ENCODE measurements around the gene SUGCT.
"Not testable (repeated sequence)": the region's sequence is repeated elsewhere in the genome, so short reads cannot be mapped to it uniquely, and the experiment has no call there.

The SUGCT gene

GRCh38 chr7:40204581-40204980 is 69.8 kb downstream of the SUGCT start:
- no peak for DNase-seq

GRCh38 chr7:40205992-40206391 is 71.2 kb downstream of the SUGCT start:
- DNase-seq = no peak

GRCh38 chr7:40211276-40212003 is 76.6 kb downstream of the SUGCT start:
- DNase-seq = no peak

DNA sequence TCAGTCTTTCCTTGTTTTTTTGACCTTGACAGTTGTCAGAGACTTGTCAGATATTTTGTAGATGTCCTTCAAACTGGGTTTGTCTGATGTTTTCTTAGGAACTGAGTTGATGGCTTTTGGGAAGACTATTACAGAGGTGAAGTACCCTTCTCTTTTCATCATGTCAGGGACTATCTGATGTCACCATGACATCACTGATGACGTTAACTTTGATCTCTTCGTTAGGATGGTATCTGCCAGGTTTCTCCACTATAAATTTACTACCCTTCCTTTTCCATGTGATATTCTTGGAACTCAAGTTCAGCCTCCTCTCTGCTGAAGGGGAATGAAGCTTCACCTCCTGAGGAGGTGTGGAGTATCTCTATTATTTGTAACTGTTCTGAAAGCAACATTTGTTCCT is 78.5 kb downstream of the SUGCT start:
- DNase-seq = no peak

- DNase-seq = no peak
Observed at GRCh38 chr7:40213856-40214255, 79.1 kb downstream of the SUGCT start.

GRCh38 chr7:40218612-40219011 is 83.8 kb downstream of the SUGCT start:
- DNase-seq = not testable (repeated sequence)

DNA sequence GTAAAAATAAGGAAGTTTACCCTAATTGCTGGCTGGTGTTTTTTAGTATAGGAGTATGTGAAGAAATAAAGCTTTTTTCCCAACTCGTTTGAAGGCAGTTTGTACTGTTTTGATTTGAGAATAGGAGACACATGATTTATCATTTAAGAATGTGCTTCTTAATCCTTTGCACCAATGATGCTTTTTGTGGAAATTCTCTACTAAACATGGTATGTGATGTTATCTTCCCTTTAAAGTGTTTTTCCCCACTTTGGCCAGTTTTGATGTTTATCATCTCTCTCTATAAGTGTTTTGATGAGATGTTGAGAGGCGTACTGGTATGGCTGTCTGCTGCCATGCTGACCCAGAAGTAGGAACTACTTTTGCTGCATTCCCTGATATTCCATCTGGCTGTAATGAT is 85.1 kb downstream of the SUGCT start:
- DNase-seq = peak; percentile 18

DNA sequence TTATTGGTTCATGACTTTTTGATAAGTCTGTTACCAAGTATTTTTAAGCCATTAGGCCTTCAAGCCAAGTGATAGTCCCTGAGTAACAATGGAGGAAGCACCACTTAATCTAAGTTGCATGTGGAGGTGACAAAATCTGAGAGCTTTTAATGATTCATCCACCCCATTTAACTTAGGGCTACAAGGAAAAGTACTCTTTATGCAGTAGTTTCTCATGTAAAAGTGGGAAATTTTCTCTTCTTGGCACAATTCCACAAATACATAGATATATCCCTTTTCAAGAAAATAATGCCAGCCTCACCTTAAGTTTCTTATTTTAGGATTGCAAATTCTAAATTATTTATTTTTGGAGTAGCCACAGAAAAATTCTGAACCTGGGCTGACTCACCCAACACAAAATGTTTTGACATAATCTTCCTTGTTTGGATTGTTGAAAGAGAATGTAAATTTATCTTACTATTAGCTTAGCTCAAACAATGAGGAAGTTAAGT is 85.7 kb downstream of the SUGCT start:
- no peak for DNase-seq

GRCh38 chr7:40221836-40222235 is 87.0 kb downstream of the SUGCT start:
- DNase-seq = peak; percentile 74

DNA sequence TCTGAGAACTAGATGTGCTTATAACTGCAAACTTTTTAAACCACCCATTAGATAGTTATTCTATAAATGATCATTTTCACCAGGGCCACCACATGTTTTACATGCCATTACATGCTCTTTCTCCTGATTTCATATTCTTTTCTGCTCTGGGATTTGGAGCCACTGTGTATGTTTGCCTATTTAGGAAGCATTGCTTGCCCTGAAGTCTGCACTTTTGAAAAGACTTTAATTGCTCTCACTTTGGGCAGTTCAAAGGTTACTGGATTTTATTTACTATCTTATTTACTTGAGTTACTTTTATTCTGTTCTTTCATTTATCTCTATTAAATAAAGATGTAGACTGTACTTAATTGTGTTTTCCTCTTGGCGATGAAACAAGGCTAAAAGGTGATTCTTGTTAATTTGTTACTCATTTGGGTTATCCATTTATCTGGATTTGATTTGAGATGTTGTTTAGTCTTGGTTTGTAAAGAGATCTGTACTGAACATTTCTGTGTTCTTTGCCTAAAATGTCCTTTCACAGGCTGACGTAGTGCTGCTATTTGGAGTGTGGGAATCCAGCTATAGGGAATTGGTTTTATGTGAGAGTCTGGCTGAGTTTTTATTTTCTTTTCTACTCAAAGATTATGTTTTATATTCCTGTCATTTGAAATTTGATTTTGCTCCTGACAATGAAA is 88.8 kb downstream of the SUGCT start:
- DNase-seq = no peak

- DNase-seq = no peak
Observed at GRCh38 chr7:40230101-40230500, 95.3 kb downstream of the SUGCT start.

DNA sequence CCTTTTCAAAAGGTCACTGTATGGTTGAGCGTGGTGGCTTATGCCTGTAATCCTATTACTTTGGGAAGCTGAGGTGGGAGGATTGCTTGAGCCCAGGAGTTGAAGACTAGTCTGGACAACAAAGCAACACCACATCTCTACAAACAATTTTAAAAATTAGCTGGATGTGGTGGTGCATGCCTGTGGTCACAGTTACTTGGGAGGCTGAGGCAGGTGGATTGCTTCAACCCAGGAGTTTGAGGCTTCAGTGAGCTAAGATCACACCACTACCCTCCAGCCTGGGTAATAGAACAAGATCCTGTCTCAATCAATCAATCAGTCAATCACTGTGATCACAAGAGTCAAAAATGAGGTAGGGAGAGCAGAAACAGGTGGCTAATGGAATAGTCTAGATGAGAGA is 97.0 kb downstream of the SUGCT start:
- no peak for DNase-seq

- peak; percentile 57 for DNase-seq
Observed at GRCh38 chr7:40232242-40232893, 97.6 kb downstream of the SUGCT start.

GRCh38 chr7:40234046-40234445 is 99.2 kb downstream of the SUGCT start:
- DNase-seq = no peak

- no peak for DNase-seq
Observed at GRCh38 chr7:40234666-40235065, 99.9 kb downstream of the SUGCT start.

GRCh38 chr7:40237731-40238130 is 102.9 kb downstream of the SUGCT start:
- no peak for DNase-seq

DNA sequence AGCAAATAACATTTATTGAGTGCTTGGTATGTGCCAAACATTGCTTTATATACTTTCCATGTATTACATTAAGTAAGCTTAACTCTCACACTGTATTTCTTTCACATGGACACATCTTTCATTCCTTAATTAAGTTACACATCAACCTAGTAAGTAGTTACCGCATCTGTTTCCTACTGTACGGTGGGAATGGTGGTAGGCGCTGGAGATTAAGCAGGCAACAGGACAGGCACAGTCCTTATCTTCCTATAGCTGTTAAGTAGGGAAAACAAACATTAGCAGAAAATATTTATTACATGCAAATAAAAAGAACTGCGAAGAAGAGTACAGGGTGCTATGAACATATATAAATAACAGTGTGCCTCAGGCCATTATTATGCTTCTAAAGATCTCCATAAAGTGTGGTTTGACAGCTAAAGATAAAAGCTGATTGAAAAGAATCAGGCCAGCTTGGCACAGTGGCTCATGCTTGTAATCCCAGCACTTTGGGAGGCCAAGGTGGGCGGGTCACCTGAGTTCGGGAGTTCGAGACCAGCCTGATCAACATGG is 105.0 kb downstream of the SUGCT start:
- DNase-seq = no peak

DNA sequence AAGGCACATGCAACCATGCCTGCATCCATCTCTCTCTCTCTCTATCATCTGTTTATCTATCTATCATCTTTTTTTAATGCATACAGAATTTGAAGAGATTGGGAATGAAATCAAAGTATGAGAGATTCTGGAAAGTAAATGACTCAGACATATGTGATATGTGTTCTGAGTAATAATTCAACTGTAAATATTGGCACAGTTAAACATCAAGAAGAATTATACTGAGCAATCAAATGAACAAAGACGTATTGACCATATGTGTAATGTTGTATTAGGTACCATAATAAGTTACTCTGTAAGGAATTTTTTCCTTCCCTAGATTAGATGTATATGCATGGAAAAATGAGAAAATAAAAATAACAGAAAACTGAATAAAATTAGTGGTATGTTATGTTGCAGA is 108.3 kb downstream of the SUGCT start:
- no peak for DNase-seq

GRCh38 chr7:40244226-40244625 is 109.4 kb downstream of the SUGCT start:
- DNase-seq = no peak

DNA sequence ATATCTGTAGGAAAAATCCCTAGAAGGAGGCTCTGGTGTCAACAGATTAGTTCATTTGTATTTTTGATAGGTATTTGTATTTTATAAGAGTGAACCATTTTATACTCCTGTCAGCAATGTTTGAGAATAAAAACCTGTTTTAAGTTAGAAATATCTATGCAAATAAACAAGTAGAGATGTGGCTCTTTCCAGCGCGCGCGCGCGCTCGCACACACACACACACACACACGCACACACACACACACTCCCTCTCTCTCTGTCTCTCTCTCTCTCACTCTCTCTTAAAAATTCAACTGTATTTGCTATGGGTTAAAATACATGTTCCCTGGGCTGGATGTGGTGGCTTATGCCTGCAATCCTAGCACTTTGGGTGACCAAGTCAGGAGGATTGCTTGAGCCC is 113.9 kb downstream of the SUGCT start:
- no peak for DNase-seq

DNA sequence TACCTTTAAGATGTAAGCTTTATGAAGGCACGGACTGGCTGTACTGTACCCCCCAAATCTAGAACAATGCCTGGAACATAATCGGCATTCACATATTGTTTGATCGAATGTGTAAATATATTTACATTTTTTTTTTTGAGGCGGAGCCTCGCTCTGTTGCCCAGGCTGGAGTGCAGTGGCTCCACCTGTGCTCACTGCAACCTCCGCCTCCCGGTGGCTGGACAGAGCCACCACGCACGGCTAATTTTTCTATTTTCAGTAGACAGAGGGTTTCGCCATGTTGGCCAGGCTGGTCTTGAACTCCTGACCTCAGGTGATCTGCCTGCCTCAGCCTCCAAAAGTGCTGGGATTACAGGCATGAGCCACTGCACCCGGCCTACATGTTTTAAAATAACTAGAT is 118.6 kb downstream of the SUGCT start:
- DNase-seq = not testable (repeated sequence)

DNA sequence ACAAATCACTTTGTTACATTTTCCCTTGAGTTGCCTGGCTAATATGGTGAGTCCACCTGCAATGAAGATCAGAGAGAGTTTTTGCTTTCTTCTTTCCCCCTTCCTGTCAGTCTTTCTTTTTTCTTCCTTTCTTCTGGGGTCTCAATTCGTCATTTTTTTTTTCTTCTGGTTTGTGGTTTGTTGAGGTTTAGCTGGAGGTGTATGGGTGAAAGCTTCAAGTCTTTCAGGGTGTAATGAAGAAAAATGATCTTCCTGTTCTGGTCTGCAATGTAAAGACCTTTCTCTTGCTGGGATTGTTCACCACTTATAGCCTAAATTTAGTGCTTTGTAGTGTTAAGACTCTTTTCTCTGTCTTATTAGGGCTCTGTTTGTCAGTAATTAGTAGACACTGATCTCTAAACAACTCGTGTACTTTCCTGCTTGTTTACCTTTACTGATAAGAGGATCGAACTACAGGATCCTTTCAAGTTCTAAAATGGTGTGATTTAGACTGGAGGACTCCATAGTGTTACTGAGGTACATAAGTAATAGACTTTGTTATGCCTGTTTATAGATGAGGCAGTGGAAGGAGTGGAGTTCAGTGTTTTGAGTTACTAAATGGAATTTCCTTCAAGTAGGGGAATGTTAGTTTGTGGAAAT is 129.1 kb downstream of the SUGCT start:
- DNase-seq = no peak

GRCh38 chr7:40267583-40267982 is 132.8 kb downstream of the SUGCT start:
- no peak for DNase-seq

Data from kidney glomerular epithelial cell (primary cell).